Fibroblast of lung (primary cell): Measurements from ENCODE around the gene DAGLA. TPM values are rescaled to one million over a fixed set of nuclear protein-coding genes. Genes with fewer than 3 reads are reported as not detected.

Source experiments
- DNase-seq, 2 donors: peaks; one replicate each; pipeline versions ENCODE4 v3.0.0 to v3.0.0-alpha.2; 2010; ENCODE audit warnings: low read depth in 2 of 2
- H2AFZ ChIP-seq: 2 replicates; pipeline ENCODE4 v1.5.1; 2012; ENCODE audit warnings: low read length, control low read depth, inconsistent platforms
- H3K27ac ChIP-seq: 2 replicates; pipeline ENCODE4 v1.5.1; 2011; ENCODE audit warnings: low read length, control low read depth; ENCODE audit not compliant: insufficient read depth
- H3K27me3 ChIP-seq: 2 replicates; pipeline ENCODE4 v1.5.1; 2011; ENCODE audit warnings: mild to moderate bottlenecking, low read length; ENCODE audit not compliant: control insufficient read depth, insufficient read depth
- H3K36me3 ChIP-seq: 2 replicates; pipeline ENCODE4 v1.5.1; 2011; ENCODE audit warnings: low read length; ENCODE audit not compliant: control insufficient read depth, insufficient read depth
- H3K4me1 ChIP-seq: 2 replicates; pipeline ENCODE4 v1.5.1; 2011; ENCODE audit warnings: low read length; ENCODE audit not compliant: control insufficient read depth, insufficient read depth; ENCODE audit errors: extremely low read depth
- H3K4me2 ChIP-seq: 2 replicates; pipeline ENCODE4 v1.5.1; 2011; ENCODE audit warnings: low read length, control low read depth; ENCODE audit not compliant: insufficient read depth; ENCODE audit errors: extremely low read depth
- H3K4me3 ChIP-seq, 4 experiments: fragments of 200-600 bp in 1 of 4; sonication (generic) in 1 of 4; replicated peaks in 1 of 4; 2 replicates each; pipeline ENCODE4 v1.5.1; 2011 to 2016; ENCODE audit warnings: low read length in 4 of 4, low read depth in 3 of 4, mild to moderate bottlenecking in 3 of 4, control low read depth in 2 of 4, inconsistent platforms in 1 of 4, mixed read lengths in 1 of 4; ENCODE audit not compliant: insufficient read depth in 1 of 4; ENCODE audit errors: control extremely low read depth in 1 of 4
- H3K79me2 ChIP-seq: 2 replicates; pipeline ENCODE4 v1.5.1; 2012; ENCODE audit warnings: mild to moderate bottlenecking, low read length, inconsistent platforms; ENCODE audit not compliant: control insufficient read depth, insufficient read depth
- H3K9ac ChIP-seq: 2 replicates; pipeline ENCODE4 v1.5.1; 2011; ENCODE audit warnings: mild to moderate bottlenecking, low read length, control low read depth; ENCODE audit not compliant: insufficient read depth
- H3K9me3 ChIP-seq: 2 replicates; pipeline ENCODE4 v1.5.1; 2012; ENCODE audit warnings: low read depth, low read length; ENCODE audit not compliant: control insufficient read depth, insufficient read depth
- H4K20me1 ChIP-seq: 2 replicates; pipeline ENCODE4 v1.5.1; 2011; ENCODE audit warnings: low read length; ENCODE audit not compliant: control insufficient read depth, insufficient read depth; ENCODE audit errors: extremely low read depth
- EZH2 ChIP-seq: IDR thresholded peaks from 2 replicates; pipeline ENCODE4 v1.5.1; 2012; ENCODE audit warnings: low read length, control low read depth, mild to moderate bottlenecking; ENCODE audit errors: missing control alignments
- polyA plus RNA-seq, 2 donors: library from polyadenylated mRNA; depleted of rRNA in 1 of 2; stranded (reverse) in 1 of 2; unstranded in 1 of 2; fragments of >200 nt; gene quantifications; 2 replicates each; pipeline ENCODE4 v1.2.1, GENCODE V29; 2011 to 2012; ENCODE audit warnings: missing spikeins in 1 of 2
- total RNA-seq: library from RNA; depleted of rRNA; stranded (reverse); fragments of >200 nt; gene quantifications from 2 replicates; pipeline ENCODE4 v1.2.1, GENCODE V29; 2014
- TF ChIP-seq, protein P1 (sequence below), 2 donors: IDR thresholded peaks in 1 of 2; conservative IDR thresholded peaks in 1 of 2; 1 replicate in 1 of 2; 2 replicates in 1 of 2; pipeline ENCODE4 v1.5.1; 2011 to 2012; ENCODE audit warnings: low read length in 2 of 2, control low read depth in 1 of 2, inconsistent platforms in 1 of 2, low read depth in 1 of 2, mild to moderate bottlenecking in 1 of 2

Gene DAGLA
- total and polyA plus RNA-seq, 2 donors (not counting 1 experiment from before 2014, with no cell fraction given) = 1.00 to 2.0 TPM

DNA sequence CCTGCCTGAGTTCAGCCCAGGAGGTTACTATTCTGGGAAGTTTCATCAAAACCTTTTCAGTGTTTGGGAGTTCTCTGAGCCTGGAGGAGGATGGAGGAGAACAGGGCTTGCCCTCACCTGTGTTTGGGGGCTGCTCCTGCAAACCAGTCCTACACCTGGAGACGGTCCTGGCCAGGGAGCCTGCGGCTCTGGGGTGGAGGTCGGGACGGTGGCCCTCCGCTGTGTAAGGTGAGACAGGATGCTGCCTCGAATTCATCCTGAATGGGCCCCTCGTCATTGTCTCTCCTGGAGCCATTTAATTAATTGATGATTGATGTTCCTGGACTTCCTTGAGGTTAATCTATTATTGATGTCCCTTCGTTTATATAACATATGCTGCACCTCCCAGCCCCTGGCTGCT is 6.3 kb downstream of the DAGLA start:
- Histone ChIP-seq H3K9ac (no peak overlapping the region), H3K79me2 (no peaks in the 10 kb centered on the region), H3K4me1 (peaks cover 6% of the 10 kb centered on the region), H4K20me1 (no peaks in the 10 kb centered on the region), H3K4me2 (no peak overlapping the region), H3K27me3 (no peaks in the 10 kb centered on the region), H3K4me3 (no peak overlapping the region), H3K9me3 (no peaks in the 10 kb centered on the region), H3K27ac (no peak overlapping the region), H2AFZ (no peak overlapping the region), H3K36me3 (no peaks in the 10 kb centered on the region)
- no peak for DNase-seq
- no peak for TF ChIP-seq EZH2
- TF ChIP-seq, protein P1, sequence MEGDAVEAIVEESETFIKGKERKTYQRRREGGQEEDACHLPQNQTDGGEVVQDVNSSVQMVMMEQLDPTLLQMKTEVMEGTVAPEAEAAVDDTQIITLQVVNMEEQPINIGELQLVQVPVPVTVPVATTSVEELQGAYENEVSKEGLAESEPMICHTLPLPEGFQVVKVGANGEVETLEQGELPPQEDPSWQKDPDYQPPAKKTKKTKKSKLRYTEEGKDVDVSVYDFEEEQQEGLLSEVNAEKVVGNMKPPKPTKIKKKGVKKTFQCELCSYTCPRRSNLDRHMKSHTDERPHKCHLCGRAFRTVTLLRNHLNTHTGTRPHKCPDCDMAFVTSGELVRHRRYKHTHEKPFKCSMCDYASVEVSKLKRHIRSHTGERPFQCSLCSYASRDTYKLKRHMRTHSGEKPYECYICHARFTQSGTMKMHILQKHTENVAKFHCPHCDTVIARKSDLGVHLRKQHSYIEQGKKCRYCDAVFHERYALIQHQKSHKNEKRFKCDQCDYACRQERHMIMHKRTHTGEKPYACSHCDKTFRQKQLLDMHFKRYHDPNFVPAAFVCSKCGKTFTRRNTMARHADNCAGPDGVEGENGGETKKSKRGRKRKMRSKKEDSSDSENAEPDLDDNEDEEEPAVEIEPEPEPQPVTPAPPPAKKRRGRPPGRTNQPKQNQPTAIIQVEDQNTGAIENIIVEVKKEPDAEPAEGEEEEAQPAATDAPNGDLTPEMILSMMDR (conservative IDR thresholded peaks at IDR 0.05 in 1 of 2, IDR thresholded peaks at IDR 0.05 in 1 of 2; ENCODE audit: low read depth in 1 of 2, low read length in 2 of 2) = no peak

DNA sequence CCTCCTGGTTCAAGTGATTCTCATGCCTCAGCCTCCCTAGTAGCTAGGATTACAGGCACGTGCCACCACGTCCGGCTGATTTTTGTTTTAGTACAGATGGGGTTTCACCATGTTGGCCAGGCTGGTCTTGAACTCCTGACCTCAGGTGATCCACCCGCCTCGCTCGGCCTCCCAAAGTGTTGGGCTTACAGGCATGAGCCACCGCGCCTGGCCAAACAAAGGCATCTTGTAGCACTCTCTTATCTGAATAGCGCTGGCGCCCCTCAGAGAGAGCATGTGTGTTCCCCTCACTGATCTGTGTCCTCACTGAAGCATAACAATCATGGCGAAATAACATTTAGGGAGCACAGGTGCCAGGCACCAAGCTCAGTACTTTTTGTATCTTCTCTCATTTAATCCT is 7.2 kb downstream of the DAGLA start:
- H3K9me3 ChIP-seq = no peaks in the 10 kb centered on the region
- H2AFZ ChIP-seq = no peak overlapping the region
- H3K36me3 ChIP-seq = no peaks in the 10 kb centered on the region
- no peak overlapping the region for H3K4me3 ChIP-seq
- H4K20me1 ChIP-seq = no peaks in the 10 kb centered on the region
- no peak for TF ChIP-seq EZH2
- TF ChIP-seq, protein P1 (conservative IDR thresholded peaks at IDR 0.05 in 1 of 2, IDR thresholded peaks at IDR 0.05 in 1 of 2; ENCODE audit: low read depth in 1 of 2, low read length in 2 of 2) = no peak
- H3K4me2 ChIP-seq = no peak overlapping the region
- no peak overlapping the region for H3K27ac ChIP-seq
- peaks cover 6% of the 10 kb centered on the region for H3K4me1 ChIP-seq
- DNase-seq = no peak
- H3K79me2 ChIP-seq = no peaks in the 10 kb centered on the region
- H3K9ac ChIP-seq = no peak overlapping the region
- H3K27me3 ChIP-seq = no peaks in the 10 kb centered on the region

DNA sequence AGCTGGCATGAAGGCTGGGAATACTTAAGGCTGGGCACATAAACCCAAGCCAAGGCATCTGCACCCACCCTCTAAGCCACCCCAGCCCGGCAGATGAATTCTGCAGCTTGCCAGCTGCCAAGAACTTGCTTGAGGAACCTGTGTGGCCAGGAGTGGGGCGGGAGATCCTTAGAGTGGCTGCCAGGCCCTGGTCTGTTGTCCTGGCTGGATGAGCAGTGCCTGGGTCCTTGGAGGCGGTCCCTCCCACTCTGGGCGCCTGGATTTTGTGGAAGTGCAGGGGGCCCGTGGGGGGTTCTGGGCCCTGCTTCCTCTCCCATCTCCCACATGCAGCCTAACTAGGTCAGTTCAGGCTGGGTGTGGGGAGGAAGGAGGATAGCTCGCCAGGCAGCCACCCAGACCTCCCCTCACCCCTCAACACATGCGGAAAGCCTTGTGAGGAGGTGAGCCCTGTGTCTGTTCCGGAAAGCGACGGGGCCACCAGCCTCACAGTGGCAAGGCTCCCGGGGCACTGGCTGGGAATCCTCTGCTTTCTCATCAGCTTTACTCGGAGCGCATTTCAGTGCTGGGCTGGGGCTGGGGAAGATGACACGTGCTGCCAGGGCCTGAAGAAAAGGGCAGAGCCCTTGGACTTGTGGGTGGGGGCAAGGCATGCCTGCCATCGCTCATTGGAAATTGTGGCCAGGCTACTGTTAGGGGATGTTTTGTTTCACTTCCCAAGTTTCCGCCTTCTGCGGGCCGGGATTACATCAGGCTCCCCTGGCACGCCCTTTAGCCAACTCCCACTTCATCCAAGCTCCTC is 8.4 kb downstream of the DAGLA start:
- Histone ChIP-seq H3K36me3 (no peaks in the 10 kb centered on the region), H3K4me2 (peak overlapping the region; percentile 63), H3K9ac (no peak overlapping the region), H3K4me1 (peaks cover 6% of the 10 kb centered on the region), H2AFZ (no peak overlapping the region), H3K27ac (no peak overlapping the region), H3K9me3 (no peaks in the 10 kb centered on the region), H4K20me1 (no peaks in the 10 kb centered on the region), H3K27me3 (no peaks in the 10 kb centered on the region), H3K79me2 (no peaks in the 10 kb centered on the region), H3K4me3 (no peak overlapping the region)
- DNase-seq = peak; percentile 46 to 53
- TF ChIP-seq EZH2 = no peak
- TF ChIP-seq, protein P1 (conservative IDR thresholded peaks at IDR 0.05 in 1 of 2, IDR thresholded peaks at IDR 0.05 in 1 of 2; ENCODE audit: low read depth in 1 of 2, low read length in 2 of 2) = no peak
